SK-N-SH treated with all-trans-retinoic acid at 6 μM for 48 hours (cell line): ENCODE measurements around the gene GNAQ.

ENCODE experiments used
- ATAC-seq: fragments of 200-7000 bp; cut with Tn5 transposase; 3 replicates; pipeline ENCODE4 v1.9.1; 2020; ENCODE audit warnings: mild to moderate bottlenecking, moderate library complexity
- ARNTL ChIP-seq: fragments of 450-650 bp; formaldehyde crosslinking; IDR thresholded peaks from 2 replicates; pipeline ENCODE4 v1.5.0; 2020; ENCODE audit warnings: low read depth, mild to moderate bottlenecking, moderate library complexity, borderline replicate concordance
- BACH2 ChIP-seq: fragments of 250-450 bp; sonication (Bioruptor Pico); IDR thresholded peaks from 2 replicates; pipeline ENCODE4 v1.9.0; 2021; ENCODE audit warnings: mild to moderate bottlenecking, borderline replicate concordance
- CREB5 ChIP-seq: fragments of 250-450 bp; sonication (Bioruptor Pico); IDR thresholded peaks from 2 replicates; pipeline ENCODE4 v1.5.1; 2020; ENCODE audit warnings: low read depth, mild to moderate bottlenecking, moderate library complexity
- ESRRG ChIP-seq: fragments of 250-450 bp; sonication (Bioruptor Pico); IDR thresholded peaks from 2 replicates; pipeline ENCODE4 v1.6.1; 2021; ENCODE audit warnings: mild to moderate bottlenecking
- GLIS3 ChIP-seq: fragments of 250-450 bp; sonication (Bioruptor Pico); IDR thresholded peaks from 2 replicates; pipeline ENCODE4 v1.5.0; 2020; ENCODE audit warnings: mild to moderate bottlenecking, moderate library complexity
- OSR1 ChIP-seq: fragments of 250-450 bp; sonication (Bioruptor Pico); IDR thresholded peaks from 2 replicates; pipeline ENCODE4 v1.8.0; 2022; ENCODE audit warnings: moderate library complexity, mild to moderate bottlenecking, inconsistent platforms
- PATZ1 ChIP-seq: fragments of 250-450 bp; sonication (Bioruptor Pico); IDR thresholded peaks from 2 replicates; pipeline ENCODE4 v1.8.0; 2020; ENCODE audit warnings: mild to moderate bottlenecking, moderate library complexity, borderline replicate concordance
- PPARA ChIP-seq: fragments of 250-450 bp; sonication (Bioruptor Pico); IDR thresholded peaks from 2 replicates; pipeline ENCODE4 v1.5.0; 2020; ENCODE audit warnings: mild to moderate bottlenecking, borderline replicate concordance
- SNAI2 ChIP-seq: fragments of 250-450 bp; sonication (Bioruptor Pico); IDR thresholded peaks from 2 replicates; pipeline ENCODE4 v1.5.0; 2020; ENCODE audit warnings: mild to moderate bottlenecking, moderate library complexity
- TCF4 ChIP-seq: fragments of 250-450 bp; sonication (Bioruptor Pico); IDR thresholded peaks from 2 replicates; pipeline ENCODE4 v1.8.0; 2021; ENCODE audit warnings: mild to moderate bottlenecking, moderate library complexity, borderline replicate concordance
- TOX ChIP-seq: fragments of 250-450 bp; sonication (Bioruptor Pico); IDR thresholded peaks from 2 replicates; pipeline ENCODE4 v1.8.0; 2021; ENCODE audit warnings: mild to moderate bottlenecking, moderate library complexity, borderline replicate concordance
- ZC3H10 ChIP-seq: fragments of 250-450 bp; sonication (Bioruptor Pico); IDR thresholded peaks from 2 replicates; pipeline ENCODE4 v1.5.1; 2021; ENCODE audit warnings: mild to moderate bottlenecking, moderate library complexity
- ZFP3 ChIP-seq: fragments of 250-450 bp; sonication (Bioruptor Pico); IDR thresholded peaks from 2 replicates; pipeline ENCODE4 v1.5.0; 2020; ENCODE audit warnings: mild to moderate bottlenecking, moderate library complexity
- ZFP30 ChIP-seq: fragments of 450-650 bp; formaldehyde crosslinking; IDR thresholded peaks from 2 replicates; pipeline ENCODE4 v1.5.0; 2022; ENCODE audit warnings: mild to moderate bottlenecking, moderate library complexity
- ZNF565 ChIP-seq: fragments of 450-650 bp; formaldehyde crosslinking; conservative IDR thresholded peaks from 2 replicates; pipeline ENCODE4 v1.5.0; 2020; ENCODE audit warnings: low read depth, mild to moderate bottlenecking, moderate library complexity
- ZNF70 ChIP-seq: fragments of 450-650 bp; formaldehyde crosslinking; IDR thresholded peaks from 2 replicates; pipeline ENCODE4 v1.5.0; 2020; ENCODE audit warnings: mild to moderate bottlenecking, moderate library complexity
- TF ChIP-seq, protein P1 (sequence below): fragments of 250-450 bp; sonication (Bioruptor Pico); IDR thresholded peaks from 2 replicates; pipeline ENCODE4 v1.8.0; 2021; ENCODE audit warnings: low read depth, mild to moderate bottlenecking, moderate library complexity, borderline replicate concordance
- TF ChIP-seq, protein P2 (sequence below): fragments of 250-450 bp; sonication (Bioruptor Pico); IDR thresholded peaks from 2 replicates; pipeline ENCODE4 v1.5.0; 2020; ENCODE audit warnings: mild to moderate bottlenecking, moderate library complexity

The GNAQ gene

DNA sequence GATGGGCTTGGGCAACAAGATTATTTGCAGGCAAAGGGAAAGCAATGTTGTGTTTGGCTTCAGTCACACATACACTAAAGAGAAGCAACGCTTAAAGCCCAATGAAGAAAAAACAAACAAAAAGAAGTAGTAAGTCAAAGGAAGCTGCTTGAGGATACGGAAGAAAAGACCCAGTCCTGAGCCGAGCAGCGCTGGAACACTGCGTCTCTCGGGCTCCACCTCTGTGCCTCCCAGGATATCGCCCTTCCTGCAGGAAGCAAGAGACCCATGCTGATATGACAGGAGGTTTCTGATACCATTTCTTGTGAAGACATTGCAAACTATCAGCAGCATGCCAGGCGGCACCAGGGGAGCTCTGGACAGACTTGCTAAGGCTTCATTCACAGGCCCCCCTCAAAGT, 9.9 kb downstream of the GNAQ start (continued):
- TF ChIP-seq PATZ1 (CRISPR knock-in tag), result no peak
- no peak for TF ChIP-seq TCF4 (CRISPR knock-in tag)
- TF ChIP-seq ZFP30 (CRISPR knock-in tag), result no peak
- TF ChIP-seq BACH2 (CRISPR knock-in tag), result no peak
- TF ChIP-seq PPARA (CRISPR knock-in tag), result no peak

DNA sequence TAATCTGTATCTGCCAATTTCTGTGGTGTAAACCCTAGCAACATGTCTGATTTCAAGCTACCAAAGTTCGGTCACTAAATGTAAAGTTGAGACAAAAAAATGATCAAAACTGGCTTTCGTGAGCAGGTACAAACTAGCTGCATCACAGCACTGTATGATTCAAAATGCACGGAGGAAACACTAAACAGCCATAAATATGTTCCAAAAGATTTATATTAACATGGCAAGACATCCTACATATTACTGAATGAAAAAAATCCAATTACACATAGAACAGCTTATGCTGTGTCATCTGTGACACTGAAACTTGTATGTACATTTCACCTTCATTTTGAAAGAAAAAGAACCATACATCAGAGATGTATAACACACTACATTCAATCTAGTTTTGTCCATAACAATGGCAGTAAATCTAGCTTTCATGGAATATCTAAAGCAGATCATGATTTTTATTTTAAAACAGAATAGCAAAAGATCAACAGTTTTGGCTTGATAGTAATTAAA, 14.4 kb downstream of the GNAQ start:
- TF ChIP-seq OSR1 (CRISPR knock-in tag) (no peak), PPARA (CRISPR knock-in tag) (no peak), PATZ1 (CRISPR knock-in tag) (no peak), ESRRG (no peak), ZNF70 (no peak), TCF4 (CRISPR knock-in tag) (no peak), SNAI2 (no peak), ZFP30 (CRISPR knock-in tag) (no peak), ARNTL (CRISPR knock-in tag) (no peak), BACH2 (CRISPR knock-in tag) (no peak), GLIS3 (CRISPR knock-in tag) (no peak), CREB5 (no peak), ZNF565 (CRISPR knock-in tag) (no peak), TOX (CRISPR knock-in tag) (no peak), ZFP3 (no peak), ZC3H10 (CRISPR knock-in tag) (no peak)
- TF ChIP-seq, protein P1, sequence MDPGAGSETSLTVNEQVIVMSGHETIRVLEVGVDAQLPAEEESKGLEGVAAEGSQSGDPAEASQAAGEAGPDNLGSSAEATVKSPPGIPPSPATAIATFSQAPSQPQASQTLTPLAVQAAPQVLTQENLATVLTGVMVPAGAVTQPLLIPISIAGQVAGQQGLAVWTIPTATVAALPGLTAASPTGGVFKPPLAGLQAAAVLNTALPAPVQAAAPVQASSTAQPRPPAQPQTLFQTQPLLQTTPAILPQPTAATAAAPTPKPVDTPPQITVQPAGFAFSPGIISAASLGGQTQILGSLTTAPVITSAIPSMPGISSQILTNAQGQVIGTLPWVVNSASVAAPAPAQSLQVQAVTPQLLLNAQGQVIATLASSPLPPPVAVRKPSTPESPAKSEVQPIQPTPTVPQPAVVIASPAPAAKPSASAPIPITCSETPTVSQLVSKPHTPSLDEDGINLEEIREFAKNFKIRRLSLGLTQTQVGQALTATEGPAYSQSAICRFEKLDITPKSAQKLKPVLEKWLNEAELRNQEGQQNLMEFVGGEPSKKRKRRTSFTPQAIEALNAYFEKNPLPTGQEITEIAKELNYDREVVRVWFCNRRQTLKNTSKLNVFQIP (CRISPR knock-in tag), result no peak
- TF ChIP-seq, protein P2, sequence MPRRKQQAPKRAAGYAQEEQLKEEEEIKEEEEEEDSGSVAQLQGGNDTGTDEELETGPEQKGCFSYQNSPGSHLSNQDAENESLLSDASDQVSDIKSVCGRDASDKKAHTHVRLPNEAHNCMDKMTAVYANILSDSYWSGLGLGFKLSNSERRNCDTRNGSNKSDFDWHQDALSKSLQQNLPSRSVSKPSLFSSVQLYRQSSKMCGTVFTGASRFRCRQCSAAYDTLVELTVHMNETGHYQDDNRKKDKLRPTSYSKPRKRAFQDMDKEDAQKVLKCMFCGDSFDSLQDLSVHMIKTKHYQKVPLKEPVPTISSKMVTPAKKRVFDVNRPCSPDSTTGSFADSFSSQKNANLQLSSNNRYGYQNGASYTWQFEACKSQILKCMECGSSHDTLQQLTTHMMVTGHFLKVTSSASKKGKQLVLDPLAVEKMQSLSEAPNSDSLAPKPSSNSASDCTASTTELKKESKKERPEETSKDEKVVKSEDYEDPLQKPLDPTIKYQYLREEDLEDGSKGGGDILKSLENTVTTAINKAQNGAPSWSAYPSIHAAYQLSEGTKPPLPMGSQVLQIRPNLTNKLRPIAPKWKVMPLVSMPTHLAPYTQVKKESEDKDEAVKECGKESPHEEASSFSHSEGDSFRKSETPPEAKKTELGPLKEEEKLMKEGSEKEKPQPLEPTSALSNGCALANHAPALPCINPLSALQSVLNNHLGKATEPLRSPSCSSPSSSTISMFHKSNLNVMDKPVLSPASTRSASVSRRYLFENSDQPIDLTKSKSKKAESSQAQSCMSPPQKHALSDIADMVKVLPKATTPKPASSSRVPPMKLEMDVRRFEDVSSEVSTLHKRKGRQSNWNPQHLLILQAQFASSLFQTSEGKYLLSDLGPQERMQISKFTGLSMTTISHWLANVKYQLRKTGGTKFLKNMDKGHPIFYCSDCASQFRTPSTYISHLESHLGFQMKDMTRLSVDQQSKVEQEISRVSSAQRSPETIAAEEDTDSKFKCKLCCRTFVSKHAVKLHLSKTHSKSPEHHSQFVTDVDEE (CRISPR knock-in tag), result no peak
- no peak for ATAC-seq

DNA sequence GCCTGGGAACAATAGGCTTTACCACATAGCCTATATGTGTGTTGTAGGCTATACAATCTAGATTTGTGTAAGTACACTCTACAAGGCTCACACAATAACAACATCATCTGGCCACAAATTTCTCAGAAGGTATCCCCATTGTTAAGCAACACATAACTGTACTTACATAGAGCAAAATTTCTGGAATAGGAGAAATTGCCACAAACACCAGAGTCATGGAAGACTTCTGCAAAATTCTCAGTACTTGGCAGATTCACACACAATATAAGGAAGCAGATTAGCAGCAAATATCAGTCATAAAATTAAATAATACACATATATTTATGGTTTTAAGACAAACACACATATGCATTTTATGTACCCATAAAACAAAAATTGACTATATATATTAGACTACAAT, 16.4 kb downstream of the GNAQ start:
- 0 out of 3 replicates have a peak, but pooled peaks have one; percentile 21 for ATAC-seq
- TF ChIP-seq ZC3H10 (CRISPR knock-in tag), result no peak
- no peak for TF ChIP-seq CREB5
- TF ChIP-seq GLIS3 (CRISPR knock-in tag), result no peak
- TF ChIP-seq, protein P2 (CRISPR knock-in tag), result no peak
- no peak for TF ChIP-seq PATZ1 (CRISPR knock-in tag)
- no peak for TF ChIP-seq SNAI2
- TF ChIP-seq OSR1 (CRISPR knock-in tag), result no peak
- no peak for TF ChIP-seq TCF4 (CRISPR knock-in tag)
- no peak for TF ChIP-seq ZFP3
